Measurements from ENCODE around the gene IQCH. TPM values are rescaled to one million over a fixed set of nuclear protein-coding genes. Genes with fewer than 3 reads are reported as not detected.
"Not testable (repeated sequence)": the region's sequence is repeated elsewhere in the genome, so short reads cannot be mapped to it uniquely, and the experiment has no call there.

IQCH gene
- polyA plus RNA-seq, 2 of the 4 experiments (the other 2 are of a cell fraction) = 1.5 to 3.8 TPM

GRCh38 chr15:67256051-67256450, 1.5 kb downstream of the IQCH start:
- FAIRE-seq = no peak
- ATAC-seq = no peak
- 91% methylated on average over 3 of the region's 3 CpGs for WGBS (ENCODE audit: missing lambda C conversion rate)
- Histone ChIP-seq H3K4me2 (no peak overlapping the region; the same call in 2 of the 3 replicates), H3K4me3 (no peak overlapping the region), H3K4me1 (peaks cover 19% of the 10 kb centered on the region), H3K9me3 (no peaks in the 10 kb centered on the region), H3K27ac (no peak overlapping the region)
- ChIA-PET POLR2A (interaction anchor here (0.8 kb wide), 1 partner anchor 1022 kb away, joined by 4 read pairs; the partner anchor contains the start of gene FEM1B), CTCF (interaction anchor here (0.8 to 1.6 kb wide), 5 partner anchors 16 to 581 kb away, joined by 3 to 5 read pairs (median 4); no protein-coding TSS in a partner anchor)
- TF ChIP-seq EP300 (IDR thresholded peaks at IDR 0.05) = no peak
- no peak for TF ChIP-seq PBX3 (IDR thresholded peaks at IDR 0.05)
- no peak for TF ChIP-seq ZC3H11A (IDR thresholded peaks at IDR 0.05)
- TF ChIP-seq HOXB13 (CRISPR knock-in tag; IDR thresholded peaks at IDR 0.05; ENCODE audit: low read depth) = no peak
- TF ChIP-seq NR3C1 (IDR thresholded peaks at IDR 0.05) = no peak
- no peak for TF ChIP-seq HOXA7 (CRISPR knock-in tag; IDR thresholded peaks at IDR 0.05)
- TF ChIP-seq REST (IDR thresholded peaks at IDR 0.05) = no peak
- no peak for TF ChIP-seq FOSL2 (IDR thresholded peaks at IDR 0.05)
- no peak for TF ChIP-seq FOSL2 (CRISPR knock-in tag; IDR thresholded peaks at IDR 0.05)
- no peak for TF ChIP-seq MAX (IDR thresholded peaks at IDR 0.05)
- no peak for TF ChIP-seq CBX2 (IDR thresholded peaks at IDR 0.05; ENCODE audit: borderline replicate concordance, low read depth)
- TF ChIP-seq RNF2 (IDR thresholded peaks at IDR 0.05; ENCODE audit: borderline replicate concordance, low read depth) = no peak
- TF ChIP-seq EHF (CRISPR knock-in tag; IDR thresholded peaks at IDR 0.05) = no peak
- TF ChIP-seq MAFK (IDR thresholded peaks at IDR 0.05; ENCODE audit: partially characterized antibody) = no peak
- no peak for TF ChIP-seq RARB (CRISPR knock-in tag; IDR thresholded peaks at IDR 0.05)
- TF ChIP-seq EHMT2 (IDR thresholded peaks at IDR 0.05; ENCODE audit: low read depth) = no peak
- no peak for TF ChIP-seq FOXS1 (CRISPR knock-in tag; IDR thresholded peaks at IDR 0.05)
- no peak for TF ChIP-seq HDAC2 (IDR thresholded peaks at IDR 0.05)
- no peak for TF ChIP-seq RCOR1 (IDR thresholded peaks at IDR 0.05; ENCODE audit: low read depth, low read length)
- DNase-seq (ENCODE audit: low read depth in 1 of 2, low spot score in 1 of 2) = no peak

- H3K9me3 ChIP-seq; POLR2A ChIA-PET; H3K4me2 ChIP-seq; DNase-seq (ENCODE audit: low read depth in 1 of 2, low spot score in 1 of 2); H3K27ac ChIP-seq; H3K4me3 ChIP-seq; FAIRE-seq; ATAC-seq; H3K4me1 ChIP-seq: not testable (repeated sequence)
- CTCF ChIA-PET = interaction anchor here (0.7 to 2.3 kb wide), 6 partner anchors 15 to 312 kb away, joined by 3 to 8 read pairs (median 4); no protein-coding TSS in a partner anchor
- 95% methylated on average over 3 of the region's 3 CpGs for WGBS (ENCODE audit: missing lambda C conversion rate)
These were observed 3.8 kb downstream of the IQCH start for GRCh38 chr15:67258412-67258811.

GRCh38 chr15:67259379-67259778, 4.8 kb downstream of the IQCH start:
- ChIA-PET POLR2A (no interaction called here), CTCF (interaction anchor here (0.5 to 1.6 kb wide), 5 partner anchors 14 to 174 kb away, joined by 3 to 4 read pairs (median 3); no protein-coding TSS in a partner anchor)
- no peak for FAIRE-seq

More at GRCh38 chr15:67259379-67259778, 4.8 kb downstream of the IQCH start:
- Histone ChIP-seq H3K4me2 (no peak overlapping the region), H3K27ac (no peak overlapping the region), H3K9me3 (no peaks in the 10 kb centered on the region), H3K4me3 (no peak overlapping the region), H3K4me1 (peaks cover 6% of the 10 kb centered on the region; the same call in 1 of the 3 replicates)
- DNase-seq (ENCODE audit: low read depth in 1 of 2, low spot score in 1 of 2) (no peak), ATAC-seq (no peak)
- TF ChIP-seq RAD21 (conservative IDR thresholded peaks at IDR 0.05 in 1 of 2, IDR thresholded peaks at IDR 0.05 in 1 of 2) (no peak), POLR2AphosphoS2 (conservative IDR thresholded peaks at IDR 0.05; ENCODE audit: low read length) (no peak)

All from A549 (cell line).